ENCODE data around the gene PLPP3. TPM values are rescaled to one million over a fixed set of nuclear protein-coding genes. Genes with fewer than 3 reads are reported as not detected.

PLPP3 gene
- total RNA-seq, 1 experiment from 2014 or later = 33.8 TPM

DNA sequence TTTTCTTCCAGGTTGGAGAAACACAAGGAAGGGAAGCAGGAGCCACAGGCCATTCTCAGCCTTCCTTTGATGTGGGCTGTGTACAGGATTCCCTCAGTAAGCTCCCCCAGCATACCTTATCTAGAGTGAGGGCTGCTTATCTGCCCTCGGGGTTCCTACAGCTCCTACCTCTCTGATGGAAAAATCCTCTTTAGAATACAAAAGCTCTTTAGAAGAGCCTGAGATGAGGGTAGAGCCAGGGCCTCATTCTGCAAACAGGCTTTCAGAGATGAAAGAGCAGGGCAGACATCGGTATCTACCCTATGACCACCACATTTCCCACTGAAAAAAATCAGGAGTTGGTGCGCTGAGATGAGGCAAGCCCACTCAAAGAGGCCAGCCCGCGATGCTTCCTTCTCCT is 85.1 kb downstream of the PLPP3 start:
- DNase-seq = peak; percentile 35
- H3K4me3 ChIP-seq (ENCODE audit: insufficient read depth, low read depth, low read length) = no peak overlapping the region
- peaks cover 10% of the 10 kb centered on the region for H3K36me3 ChIP-seq (replicated peaks; ENCODE audit: control insufficient read depth, insufficient read depth, low read length)
- H3K27me3 ChIP-seq (ENCODE audit: control insufficient read depth, insufficient read depth, low read length) = no peaks in the 10 kb centered on the region

DNA sequence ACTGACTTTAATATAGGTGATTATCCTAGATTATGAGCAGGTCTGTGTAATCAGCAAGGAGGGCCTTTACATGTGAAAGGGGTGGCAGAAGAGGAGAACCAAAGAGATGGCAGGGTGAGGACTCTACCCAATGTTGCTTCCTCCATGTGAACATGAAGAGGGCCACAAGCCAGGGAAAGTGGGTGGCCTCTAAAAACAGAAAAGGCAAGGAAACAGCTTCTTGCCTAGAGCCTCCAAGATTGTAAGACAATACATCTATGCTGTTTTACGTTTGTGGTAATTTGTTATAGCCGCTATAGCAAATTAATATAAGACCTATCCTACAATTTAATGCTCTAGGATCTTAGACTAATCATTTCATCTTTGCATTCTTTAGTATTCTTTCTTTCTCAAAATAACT is 85.5 kb downstream of the PLPP3 start:
- Histone ChIP-seq H3K27me3 (ENCODE audit: control insufficient read depth, insufficient read depth, low read length) (no peaks in the 10 kb centered on the region), H3K4me3 (ENCODE audit: insufficient read depth, low read depth, low read length) (no peak overlapping the region), H3K36me3 (replicated peaks; ENCODE audit: control insufficient read depth, insufficient read depth, low read length) (peaks cover 10% of the 10 kb centered on the region)
- no peak for DNase-seq

GRCh38 chr1:56491441-56491840 is 87.9 kb downstream of the PLPP3 start:
- Histone ChIP-seq H3K36me3 (replicated peaks; ENCODE audit: control insufficient read depth, insufficient read depth, low read length) (peaks cover 9% of the 10 kb centered on the region), H3K4me3 (ENCODE audit: insufficient read depth, low read depth, low read length) (no peak overlapping the region), H3K27me3 (ENCODE audit: control insufficient read depth, insufficient read depth, low read length) (no peaks in the 10 kb centered on the region)
- DNase-seq = no peak

DNA sequence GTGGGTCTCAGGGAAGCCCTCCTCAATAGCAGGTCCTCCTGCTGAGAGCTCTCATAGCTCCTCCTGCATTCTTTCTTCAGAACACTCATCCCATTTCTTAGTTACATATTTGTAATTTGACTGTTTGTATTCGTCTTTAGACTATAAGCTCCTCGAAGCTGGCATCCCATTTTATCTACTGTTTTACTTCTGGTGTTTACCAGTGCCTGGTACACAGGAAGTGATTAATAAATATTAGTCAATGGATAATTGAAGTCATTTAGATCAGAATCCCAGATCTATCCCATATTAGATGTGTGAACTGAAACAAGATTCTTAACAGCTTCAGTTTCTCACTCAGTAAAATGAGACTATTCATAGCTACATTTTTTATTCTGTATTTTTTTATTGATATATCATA is 88.7 kb downstream of the PLPP3 start:
- Histone ChIP-seq H3K27me3 (ENCODE audit: control insufficient read depth, insufficient read depth, low read length) (no peaks in the 10 kb centered on the region), H3K4me3 (ENCODE audit: insufficient read depth, low read depth, low read length) (no peak overlapping the region), H3K36me3 (replicated peaks; ENCODE audit: control insufficient read depth, insufficient read depth, low read length) (peaks cover 5% of the 10 kb centered on the region)
- DNase-seq = no peak

- DNase-seq = no peak
- peaks cover 2% of the 10 kb centered on the region; the same call in 1 of the 2 replicates for H3K36me3 ChIP-seq (replicated peaks; ENCODE audit: control insufficient read depth, insufficient read depth, low read length)
- H3K27me3 ChIP-seq (ENCODE audit: control insufficient read depth, insufficient read depth, low read length) = no peaks in the 10 kb centered on the region
- no peak overlapping the region for H3K4me3 ChIP-seq (ENCODE audit: insufficient read depth, low read depth, low read length)
These were observed 89.7 kb downstream of the PLPP3 start for GRCh38 chr1:56489695-56490094.

DNA sequence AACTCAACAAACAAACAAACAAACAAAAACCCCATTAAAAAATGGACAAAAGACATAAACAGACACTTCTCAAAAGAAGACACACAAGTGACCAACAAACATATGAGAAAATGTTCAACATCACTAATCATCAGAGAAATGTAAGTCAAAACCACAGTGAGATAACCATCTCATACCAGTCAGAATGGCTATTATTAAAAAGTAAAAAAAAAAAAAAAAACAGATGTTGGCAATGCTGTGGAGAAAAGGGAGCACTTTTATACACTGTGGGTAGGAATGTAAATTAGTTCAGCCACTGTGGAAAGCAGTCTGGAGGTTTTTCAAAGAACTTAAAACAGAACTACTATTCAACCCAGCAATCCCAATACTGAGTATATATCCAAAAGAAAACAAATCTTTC is 94.7 kb downstream of the PLPP3 start:
- H3K27me3 ChIP-seq (ENCODE audit: control insufficient read depth, insufficient read depth, low read length) = no peaks in the 10 kb centered on the region
- no peak for DNase-seq
- no peak overlapping the region for H3K4me3 ChIP-seq (ENCODE audit: insufficient read depth, low read depth, low read length)
- H3K36me3 ChIP-seq (replicated peaks; ENCODE audit: control insufficient read depth, insufficient read depth, low read length) = no peaks in the 10 kb centered on the region

DNA sequence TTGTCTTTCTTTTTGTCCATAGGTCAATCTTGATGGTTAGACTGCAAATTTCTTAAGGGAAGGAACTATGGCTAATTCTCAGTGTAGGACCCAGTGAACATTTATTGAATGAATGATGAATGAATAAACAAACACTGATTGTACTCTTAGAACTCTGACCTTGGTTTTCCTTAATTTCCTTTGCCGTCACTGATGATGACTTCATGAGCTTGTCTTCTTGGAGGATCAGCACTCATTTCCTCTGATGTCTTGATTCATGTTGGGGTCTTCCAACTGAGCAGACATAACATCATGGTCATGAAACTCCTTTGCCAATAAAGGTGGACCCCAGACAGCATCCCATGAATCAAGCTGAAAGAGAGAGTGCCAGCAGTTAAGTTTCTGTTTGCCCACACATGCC is 96.3 kb downstream of the PLPP3 start:
- H3K27me3 ChIP-seq (ENCODE audit: control insufficient read depth, insufficient read depth, low read length) = no peaks in the 10 kb centered on the region; the same call in 1 of the 2 replicates
- DNase-seq = no peak
- H3K36me3 ChIP-seq (replicated peaks; ENCODE audit: control insufficient read depth, insufficient read depth, low read length) = no peaks in the 10 kb centered on the region
- no peak overlapping the region for H3K4me3 ChIP-seq (ENCODE audit: insufficient read depth, low read depth, low read length)

GRCh38 chr1:56482486-56482885 is 96.9 kb downstream of the PLPP3 start:
- Histone ChIP-seq H3K27me3 (ENCODE audit: control insufficient read depth, insufficient read depth, low read length) (no peaks in the 10 kb centered on the region; the same call in 1 of the 2 replicates), H3K4me3 (ENCODE audit: insufficient read depth, low read depth, low read length) (no peak overlapping the region), H3K36me3 (replicated peaks; ENCODE audit: control insufficient read depth, insufficient read depth, low read length) (no peaks in the 10 kb centered on the region)
- DNase-seq = no peak

- no peaks in the 10 kb centered on the region for H3K36me3 ChIP-seq (replicated peaks; ENCODE audit: control insufficient read depth, insufficient read depth, low read length)
- no peak overlapping the region for H3K4me3 ChIP-seq (ENCODE audit: insufficient read depth, low read depth, low read length)
- H3K27me3 ChIP-seq (ENCODE audit: control insufficient read depth, insufficient read depth, low read length) = peaks cover 4% of the 10 kb centered on the region
- DNase-seq = no peak
These were observed 98.1 kb downstream of the PLPP3 start for GRCh38 chr1:56481140-56481694.

GRCh38 chr1:56478734-56479133 is 100.6 kb downstream of the PLPP3 start:
- H3K4me3 ChIP-seq (ENCODE audit: insufficient read depth, low read depth, low read length) = no peak overlapping the region
- peaks cover 4% of the 10 kb centered on the region for H3K27me3 ChIP-seq (ENCODE audit: control insufficient read depth, insufficient read depth, low read length)
- no peak for DNase-seq
- H3K36me3 ChIP-seq (replicated peaks; ENCODE audit: control insufficient read depth, insufficient read depth, low read length) = no peaks in the 10 kb centered on the region

DNA sequence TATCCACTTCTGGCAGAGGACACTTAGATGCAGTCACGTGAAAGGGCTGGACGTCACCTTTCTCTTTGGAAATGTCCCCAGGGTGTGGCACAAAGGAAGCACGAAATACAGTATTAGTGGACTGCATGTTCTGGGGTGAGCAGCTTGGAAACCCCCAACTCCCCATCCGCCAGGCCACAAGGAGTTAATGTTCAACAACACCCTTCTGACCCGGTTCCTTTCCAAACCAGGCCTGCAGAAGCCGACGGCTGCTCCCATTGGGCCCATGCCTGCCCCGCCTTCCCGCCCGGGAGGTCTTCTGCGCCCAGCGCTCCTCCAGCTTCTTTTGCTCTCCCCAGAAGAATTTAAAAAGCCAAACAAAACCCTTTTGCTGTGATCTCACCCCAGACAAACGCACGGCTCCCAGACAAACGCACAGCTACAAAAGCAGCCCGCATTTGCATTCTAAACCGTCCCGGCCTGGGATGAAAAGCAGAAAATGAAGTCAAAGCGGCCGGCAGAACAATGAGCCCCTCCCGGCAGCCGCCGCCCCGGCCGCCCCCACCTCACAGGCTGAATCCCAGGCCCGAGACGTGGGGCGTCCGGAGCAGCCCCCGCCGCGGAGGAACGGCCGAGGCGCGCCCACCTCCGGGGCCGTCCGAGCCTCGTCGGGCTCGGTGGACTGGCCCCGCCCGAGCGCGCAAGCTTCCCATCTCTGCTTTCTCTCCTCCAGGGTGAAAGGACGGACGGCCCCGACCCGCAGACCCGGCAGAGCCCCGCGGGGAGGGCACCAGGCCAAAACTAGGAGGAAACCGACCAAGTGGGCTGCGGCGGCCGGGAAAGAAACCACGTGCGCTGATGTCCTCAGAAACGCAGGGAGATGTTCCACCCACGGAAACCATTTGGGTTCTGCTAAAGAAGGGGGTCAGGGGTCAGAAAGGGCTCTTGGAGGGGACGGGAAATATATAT is 101.9 kb downstream of the PLPP3 start:
- Histone ChIP-seq H3K36me3 (replicated peaks; ENCODE audit: control insufficient read depth, insufficient read depth, low read length) (no peaks in the 10 kb centered on the region), H3K27me3 (ENCODE audit: control insufficient read depth, insufficient read depth, low read length) (peaks cover 4% of the 10 kb centered on the region), H3K4me3 (ENCODE audit: insufficient read depth, low read depth, low read length) (peak overlapping the region; percentile 49)
- peak; percentile 84 for DNase-seq

GRCh38 chr1:56473582-56474270 is 105.6 kb downstream of the PLPP3 start:
- Histone ChIP-seq H3K36me3 (replicated peaks; ENCODE audit: control insufficient read depth, insufficient read depth, low read length) (no peaks in the 10 kb centered on the region), H3K27me3 (ENCODE audit: control insufficient read depth, insufficient read depth, low read length) (peaks cover 4% of the 10 kb centered on the region; the same call in 1 of the 2 replicates), H3K4me3 (ENCODE audit: insufficient read depth, low read depth, low read length) (no peak overlapping the region)
- no peak for DNase-seq

DNA sequence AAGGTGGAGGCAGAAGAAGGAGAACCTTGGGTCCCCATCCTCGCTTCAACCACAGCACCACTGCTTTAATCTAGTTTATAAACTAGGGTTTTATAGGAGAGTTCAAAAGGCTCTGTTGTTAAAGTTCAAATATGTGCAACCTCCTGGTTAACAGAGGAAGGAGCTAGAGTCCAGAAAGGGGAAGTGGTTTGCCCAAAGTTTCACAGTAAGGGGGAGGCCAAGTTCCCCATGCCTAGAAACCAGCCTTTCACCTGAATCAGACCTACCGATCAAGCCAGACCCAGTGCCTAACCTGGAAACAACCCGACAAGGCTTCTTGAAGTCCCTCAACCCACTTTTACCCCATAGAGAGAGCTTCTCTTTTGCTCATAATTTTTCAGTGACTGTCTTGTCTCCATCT is 106.5 kb downstream of the PLPP3 start:
- no peak for DNase-seq
- Histone ChIP-seq H3K4me3 (ENCODE audit: insufficient read depth, low read depth, low read length) (no peak overlapping the region), H3K27me3 (ENCODE audit: control insufficient read depth, insufficient read depth, low read length) (peaks cover 4% of the 10 kb centered on the region; the same call in 1 of the 2 replicates), H3K36me3 (replicated peaks; ENCODE audit: control insufficient read depth, insufficient read depth, low read length) (no peaks in the 10 kb centered on the region)

DNA sequence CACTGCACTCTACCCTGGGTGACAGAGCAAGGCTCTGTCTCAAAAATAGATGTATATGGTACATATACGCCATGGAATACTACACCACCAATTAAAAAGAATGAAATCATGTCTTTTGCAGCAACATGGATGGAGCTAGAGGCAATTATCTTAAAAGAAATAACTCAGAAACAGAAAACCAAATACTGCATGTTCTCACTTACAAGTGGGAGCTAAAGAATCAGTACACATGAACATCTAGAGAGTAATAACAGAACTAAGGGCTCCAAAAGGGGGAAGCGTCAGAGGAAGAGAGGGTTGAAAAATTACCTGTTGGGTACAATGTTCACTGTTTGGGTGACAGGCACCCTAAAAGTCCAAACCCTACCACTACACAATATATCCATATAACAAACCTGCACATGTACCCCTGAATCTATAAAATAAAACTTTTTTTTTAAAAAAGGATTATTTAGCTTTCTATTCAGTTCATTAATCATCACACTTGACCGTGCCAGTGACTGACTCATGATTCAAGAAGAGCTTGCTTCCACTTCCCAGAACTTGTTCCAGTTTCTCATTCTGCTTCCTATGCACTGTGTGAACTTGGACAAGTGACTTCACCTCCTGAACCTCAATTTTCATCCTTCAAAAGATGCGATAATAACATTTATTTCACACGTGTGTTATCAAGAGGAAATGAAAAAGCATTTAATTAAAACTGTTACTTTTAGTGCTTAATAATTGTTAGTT is 109.6 kb downstream of the PLPP3 start:
- Histone ChIP-seq H3K36me3 (replicated peaks; ENCODE audit: control insufficient read depth, insufficient read depth, low read length) (no peaks in the 10 kb centered on the region), H3K27me3 (ENCODE audit: control insufficient read depth, insufficient read depth, low read length) (no peaks in the 10 kb centered on the region), H3K4me3 (ENCODE audit: insufficient read depth, low read depth, low read length) (no peak overlapping the region)
- no peak for DNase-seq
